NCI-H774 (cell line): ENCODE data around the gene FAM20C.
"Not testable (repeated sequence)": the region's sequence is repeated elsewhere in the genome, so short reads cannot be mapped to it uniquely, and the experiment has no call there.

ENCODE experiments used
- DNase-seq: peaks from one replicate; lab custom pipeline; 2025; lab: John Stamatoyannopoulos, UW

Gene FAM20C

GRCh38 chr7:174716-175115, 17.7 kb upstream of the FAM20C start:
- no peak for DNase-seq

- no peak for DNase-seq
These were observed 16.4 kb upstream of the FAM20C start for GRCh38 chr7:175955-176354.

- no peak for DNase-seq
These were observed 16.0 kb upstream of the FAM20C start for GRCh38 chr7:176381-176780.

GRCh38 chr7:176786-177459, 15.4 kb upstream of the FAM20C start:
- no peak for DNase-seq

GRCh38 chr7:178444-178843, 13.9 kb upstream of the FAM20C start:
- DNase-seq, result no peak

GRCh38 chr7:179209-179681, 13.1 kb upstream of the FAM20C start:
- DNase-seq, result no peak

GRCh38 chr7:179948-180694, 12.2 kb upstream of the FAM20C start:
- DNase-seq, result no peak

- no peak for DNase-seq
These were observed 10.6 kb upstream of the FAM20C start for GRCh38 chr7:181738-182137.

- DNase-seq, result not testable (repeated sequence)
These were observed 9.9 kb upstream of the FAM20C start for GRCh38 chr7:182502-182901.

- no peak for DNase-seq
These were observed 8.7 kb upstream of the FAM20C start for GRCh38 chr7:183496-184292.

GRCh38 chr7:184294-185264, 7.8 kb upstream of the FAM20C start:
- no peak for DNase-seq

GRCh38 chr7:186516-187113, 5.8 kb upstream of the FAM20C start:
- no peak for DNase-seq

GRCh38 chr7:187227-187927, 5.0 kb upstream of the FAM20C start:
- DNase-seq, result no peak

- DNase-seq, result no peak
These were observed 4.2 kb upstream of the FAM20C start for GRCh38 chr7:188174-188573.

- no peak for DNase-seq
These were observed 3.5 kb upstream of the FAM20C start for GRCh38 chr7:188727-189500.

- no peak for DNase-seq
These were observed 2.7 kb upstream of the FAM20C start for GRCh38 chr7:189719-190118.

GRCh38 chr7:190196-190595, 2.2 kb upstream of the FAM20C start:
- no peak for DNase-seq

- DNase-seq, result no peak
These were observed 1.0 kb upstream of the FAM20C start for GRCh38 chr7:191105-191980.
